IMR-90 (cell line): ENCODE data around the gene ZMIZ1. TPM values are rescaled to one million over a fixed set of nuclear protein-coding genes. Genes with fewer than 3 reads are reported as not detected.

Source experiments
- ATAC-seq: fragments of 200-7000 bp; cut with Tn5 transposase; 2 replicates; pipeline ENCODE4 v1.9.1; 2020; ENCODE audit warnings: low read depth, mild to moderate bottlenecking, moderate library complexity
- BruUV-seq: library from RNA; stranded (reverse); fragments of 400-500 nt; replicated peaks from 2 replicates; lab custom pipeline; 2021; lab: Mats Ljungman, UMichigan
- CTCF ChIA-PET: fragments of 300-600 bp; formaldehyde crosslinking; extraction: SDS; loops from one replicate; lab custom pipeline; 2021; ENCODE audit warnings: antibody characterized with exemption; lab: Yijun Ruan, JAX
- POLR2A ChIA-PET: fragments of 300-600 bp; sonication (Branson Sonifier 250); formaldehyde crosslinking; loops from one replicate; lab custom pipeline; 2022; ENCODE audit warnings: antibody characterized with exemption; ENCODE audit not compliant: unreplicated experiment; lab: Charles Lee
- DNase-seq: peaks from one replicate; pipeline ENCODE4 v3.0.0; 2013
- H2AFZ ChIP-seq: replicated peaks from 2 replicates; pipeline ENCODE3; 2013; ENCODE audit warnings: low read length, mild to moderate bottlenecking; ENCODE audit not compliant: poor library complexity
- H2AK5ac ChIP-seq: 2 replicates; pipeline ENCODE4 v1.6.1; 2013; ENCODE audit warnings: low read depth, low read length, inconsistent platforms
- H2AK9ac ChIP-seq: replicated peaks from 2 replicates; pipeline ENCODE3; 2013; ENCODE audit warnings: mild to moderate bottlenecking, low read depth, low read length, moderate library complexity; ENCODE audit not compliant: poor library complexity
- H2BK120ac ChIP-seq: 2 replicates; pipeline ENCODE4 v1.6.1; 2013; ENCODE audit warnings: low read depth, low read length, inconsistent platforms
- H2BK15ac ChIP-seq: 3 replicates; pipeline ENCODE4 v1.6.1; 2013; ENCODE audit warnings: low read depth, low read length, inconsistent platforms
- H2BK20ac ChIP-seq: 2 replicates; pipeline ENCODE4 v1.6.1; 2013; ENCODE audit warnings: low read depth, mild to moderate bottlenecking, inconsistent platforms, low read length, moderate library complexity
- H2BK5ac ChIP-seq: 2 replicates; pipeline ENCODE4 v1.6.1; 2013; ENCODE audit warnings: mild to moderate bottlenecking, low read depth, low read length, inconsistent platforms; ENCODE audit not compliant: poor library complexity, severe bottlenecking
- H3K14ac ChIP-seq: replicated peaks from 2 replicates; pipeline ENCODE4 v1.6.1; 2013; ENCODE audit warnings: low read depth, low read length, inconsistent platforms
- H3K18ac ChIP-seq: 2 replicates; pipeline ENCODE4 v1.6.1; 2013; ENCODE audit warnings: low read depth, low read length, control low read depth
- H3K23ac ChIP-seq: 2 replicates; pipeline ENCODE4 v1.6.1; 2013; ENCODE audit warnings: low read depth, low read length, inconsistent platforms
- H3K27ac ChIP-seq: 2 replicates; pipeline ENCODE4 v1.5.1; 2013; ENCODE audit warnings: mild to moderate bottlenecking, control low read depth, low read length; ENCODE audit not compliant: insufficient read depth
- H3K27me3 ChIP-seq: 2 replicates; pipeline ENCODE4 v1.6.1; 2013; ENCODE audit warnings: low read length; ENCODE audit not compliant: control insufficient read depth, insufficient read depth
- H3K36me3 ChIP-seq: 2 replicates; pipeline ENCODE4 v1.6.1; 2013; ENCODE audit warnings: low read length, mixed read lengths; ENCODE audit not compliant: control insufficient read depth, insufficient read depth
- H3K4ac ChIP-seq: 2 replicates; pipeline ENCODE4 v1.6.1; 2013; ENCODE audit warnings: low read depth, low read length, inconsistent platforms
- H3K4me1 ChIP-seq: 2 replicates; pipeline ENCODE4 v1.6.1; 2013; ENCODE audit warnings: low read length, mixed read lengths; ENCODE audit not compliant: control insufficient read depth, insufficient read depth
- H3K4me2 ChIP-seq: 2 replicates; pipeline ENCODE4 v1.6.1; 2013; ENCODE audit warnings: low read depth, mild to moderate bottlenecking, control low read depth, low read length, moderate library complexity
- H3K4me3 ChIP-seq: 2 replicates; pipeline ENCODE4 v1.5.1; 2013; ENCODE audit warnings: low read depth, mild to moderate bottlenecking, control low read depth, low read length, moderate library complexity; ENCODE audit not compliant: insufficient read depth
- H3K56ac ChIP-seq: 2 replicates; pipeline ENCODE4 v1.6.1; 2013; ENCODE audit warnings: low read length, inconsistent platforms; ENCODE audit not compliant: insufficient read depth; ENCODE audit errors: extremely low read depth
- H3K79me1 ChIP-seq, 2 experiments: 2 replicates each; pipeline ENCODE4 v1.6.1; 2013; ENCODE audit warnings: low read length in 2 of 2, inconsistent platforms in 1 of 2, low read depth in 1 of 2
- H3K9ac ChIP-seq: 2 replicates; pipeline ENCODE4 v1.6.1; 2013; ENCODE audit warnings: low read depth, low read length, control low read depth
- H3K9me1 ChIP-seq: 2 replicates; pipeline ENCODE4 v1.6.1; 2013; ENCODE audit warnings: low read length, inconsistent platforms; ENCODE audit not compliant: insufficient read depth
- H3K9me3 ChIP-seq: 2 replicates; pipeline ENCODE4 v1.6.1; 2013; ENCODE audit warnings: low read length; ENCODE audit not compliant: control insufficient read depth, insufficient read depth
- H4K20me1 ChIP-seq: 2 replicates; pipeline ENCODE4 v1.6.1; 2013; ENCODE audit warnings: low read length, inconsistent platforms; ENCODE audit not compliant: insufficient read depth
- H4K5ac ChIP-seq: 2 replicates; pipeline ENCODE4 v1.6.1; 2013; ENCODE audit warnings: mild to moderate bottlenecking, low read depth, low read length, control low read depth
- H4K8ac ChIP-seq, 2 experiments: 2 replicates each; pipeline ENCODE4 v1.6.1; 2013; ENCODE audit warnings: low read depth in 2 of 2, low read length in 2 of 2, control low read depth in 1 of 2, inconsistent platforms in 1 of 2
- H4K91ac ChIP-seq: 2 replicates; pipeline ENCODE4 v1.6.1; 2013; ENCODE audit warnings: low read depth, low read length, inconsistent platforms; ENCODE audit not compliant: insufficient read depth
- BHLHE40 ChIP-seq: fragments of 150-350 bp; IDR thresholded peaks from 2 replicates; pipeline ENCODE4 v1.6.1; 2016; ENCODE audit warnings: mild to moderate bottlenecking, low read depth, low read length
- CEBPB ChIP-seq: IDR thresholded peaks from 2 replicates; pipeline ENCODE4 v1.6.1; 2012; ENCODE audit warnings: low read depth, low read length, improper control_type of control experiment
- FOS ChIP-seq: fragments of 150-350 bp; IDR thresholded peaks from 2 replicates; pipeline ENCODE4 v1.6.1; 2016; ENCODE audit warnings: low read depth, low read length
- MAFK ChIP-seq: IDR thresholded peaks from 2 replicates; pipeline ENCODE4 v1.6.1; 2012; ENCODE audit warnings: low read depth, low read length, improper control_type of control experiment
- MAZ ChIP-seq: IDR thresholded peaks from 2 replicates; pipeline ENCODE4 v1.6.1; 2012; ENCODE audit warnings: low read depth, mild to moderate bottlenecking, low read length, improper control_type of control experiment, moderate library complexity, borderline replicate concordance
- MXI1 ChIP-seq: IDR thresholded peaks from 2 replicates; pipeline ENCODE4 v1.6.1; 2012; ENCODE audit warnings: low read depth, mild to moderate bottlenecking, low read length, moderate library complexity, borderline replicate concordance
- RAD21 ChIP-seq: IDR thresholded peaks from 2 replicates; pipeline ENCODE4 v1.6.1; 2012; ENCODE audit warnings: low read length, improper control_type of control experiment
- RFX5 ChIP-seq: IDR thresholded peaks from 2 replicates; pipeline ENCODE4 v1.8.0; 2012; ENCODE audit warnings: low read depth, mild to moderate bottlenecking, low read length, moderate library complexity
- USF2 ChIP-seq: fragments of 150-350 bp; IDR thresholded peaks from 2 replicates; pipeline ENCODE4 v1.6.1; 2017; ENCODE audit warnings: mild to moderate bottlenecking, antibody characterized with exemption, low read length, low read depth
- WGBS, 2 experiments: methylation state at CpG; one replicate each; pipeline versions ENCODE4 v1.1.5 to v1.1.7; 2013; ENCODE audit warnings: missing lambda C conversion rate in 2 of 2; ENCODE audit not compliant: insufficient read length in 1 of 2; ENCODE audit errors: extremely low coverage in 2 of 2; 5-methylcytosine and 5-hydroxymethylcytosine counted together
- dilution Hi-C: fragments of 300-500 bp; cut with HindIII; formaldehyde crosslinking; loops from one replicate; pipeline ENCODE4 v1.14.3; 2018; ENCODE audit warnings: low sequenced_read_pairs; ENCODE audit not compliant: unreplicated experiment
- in situ Hi-C: fragments of 300-500 bp; cut with MboI; formaldehyde crosslinking; loops from 3 replicates; pipeline ENCODE4 v1.14.3; 2019; ENCODE audit warnings: low sequenced_read_pairs, inconsistent platforms, mixed read lengths
- intact Hi-C: fragments of 100-400 bp; cut with micrococcal nuclease; formaldehyde crosslinking; loops from 2 replicates; pipeline ENCODE4 v1.10.0; 2022
- polyA plus RNA-seq, 3 experiments: library from polyadenylated mRNA; depleted of rRNA; stranded (reverse); fragments of >200 nt; gene quantifications; 2 replicates each; pipeline ENCODE4 v1.2.3, GENCODE V29; 2012; ENCODE audit warnings: low replicate concordance in 1 of 3
- total RNA-seq: library from RNA; depleted of rRNA; stranded (reverse); fragments of >200 nt; gene quantifications from 2 replicates; pipeline ENCODE4 v1.2.3, GENCODE V29; 2012

The ZMIZ1 gene
- total and polyA plus RNA-seq, 2 of the 4 experiments (the other 2 are of a cell fraction) = 6.6 to 48.7 TPM

GRCh38 chr10:79342295-79342761 lies 273.6 kb downstream of the ZMIZ1 start:
- no TSS peak for BruUV-seq
- Histone ChIP-seq H2BK120ac (no peak overlapping the region), H3K27ac (no peak overlapping the region), H2AK9ac (peak overlapping the region; percentile 67), H3K79me1 (no peaks in the 10 kb centered on the region), H2AK5ac (no peak overlapping the region), H3K23ac (no peak overlapping the region), H3K14ac (peak overlapping the region; percentile 48; the same call in 1 of the 2 replicates), H3K27me3 (no peaks in the 10 kb centered on the region), H2AFZ (no peak overlapping the region), H3K9ac (no peak overlapping the region), H3K4me1 (peaks cover 2% of the 10 kb centered on the region), H3K9me3 (no peaks in the 10 kb centered on the region), H3K18ac (no peak overlapping the region), H2BK20ac (no peak overlapping the region), H2BK15ac (no peak overlapping the region), H4K8ac (no peak overlapping the region), H3K4ac (no peak overlapping the region), H4K91ac (no peak overlapping the region), H3K36me3 (no peaks in the 10 kb centered on the region), H2BK5ac (no peak overlapping the region), H3K4me2 (no peak overlapping the region), H4K5ac (no peak overlapping the region), H4K20me1 (no peaks in the 10 kb centered on the region), H3K56ac (no peak overlapping the region), H3K4me3 (no peak overlapping the region), H3K9me1 (0 out of 2 replicates have a peak, but pooled peaks cover 4% of the 10 kb centered on the region)
- WGBS, 2 experiments = 93% methylated on average over 3 of the region's 5 CpGs; no CpG with 5 or more reads in 1 of the 2 experiments
- dilution Hi-C loops (no loop called here), intact Hi-C loops (no loop called here), in situ Hi-C loops (no loop called here)
- TF ChIP-seq CEBPB (no peak), FOS (no peak), USF2 (no peak), MAFK (no peak), MAZ (no peak), RAD21 (no peak), BHLHE40 (no peak), MXI1 (no peak), RFX5 (no peak)
- POLR2A ChIA-PET = no interaction called here
- DNase-seq = no peak
- no peak for ATAC-seq
- CTCF ChIA-PET = no interaction called here
